DMS79 treated with DMSO at 0.1 percent for 48 hours (cell line): ENCODE data around the gene GHDC.
"Not testable (repeated sequence)": the region's sequence is repeated elsewhere in the genome, so short reads cannot be mapped to it uniquely, and the experiment has no call there.

Experiments
- DNase-seq: peaks from one replicate; lab custom pipeline; 2025; lab: John Stamatoyannopoulos, UW

The GHDC gene

GRCh38 chr17:42193969-42194899, at the start of gene GHDC:
TSS of gene GHDC (minus strand) at chr17:42194494. CDS start at chr17:42193581, 913 bp downstream.
- DNase-seq: peak; percentile 86

- DNase-seq: no peak
Measured at GRCh38 chr17:42243493-42243982, 49.2 kb upstream of the GHDC start.

GRCh38 chr17:42241871-42242270, 47.6 kb upstream of the GHDC start:
- no peak for DNase-seq

GRCh38 chr17:42240863-42241262, 46.6 kb upstream of the GHDC start:
- DNase-seq: not testable (repeated sequence)

GRCh38 chr17:42240201-42240600, 45.9 kb upstream of the GHDC start:
- DNase-seq: no peak

- not testable (repeated sequence) for DNase-seq
Measured at GRCh38 chr17:42239576-42239975, 45.3 kb upstream of the GHDC start.

GRCh38 chr17:42236760-42237159, 42.5 kb upstream of the GHDC start:
- DNase-seq: no peak

GRCh38 chr17:42233994-42234393, 39.7 kb upstream of the GHDC start:
- no peak for DNase-seq

- no peak for DNase-seq
Measured at GRCh38 chr17:42233156-42233555, 38.9 kb upstream of the GHDC start.

GRCh38 chr17:42230225-42230624, 35.9 kb upstream of the GHDC start:
- DNase-seq: no peak

- DNase-seq: no peak
Measured at GRCh38 chr17:42227849-42228700, 33.8 kb upstream of the GHDC start.

GRCh38 chr17:42225646-42226045, 31.4 kb upstream of the GHDC start:
- no peak for DNase-seq

GRCh38 chr17:42224651-42225050, 30.4 kb upstream of the GHDC start:
- DNase-seq: no peak

- DNase-seq: no peak
Measured at GRCh38 chr17:42221886-42222745, 27.8 kb upstream of the GHDC start.

- not testable (repeated sequence) for DNase-seq
Measured at GRCh38 chr17:42219280-42219679, 25.0 kb upstream of the GHDC start.

GRCh38 chr17:42214156-42214555, 19.9 kb upstream of the GHDC start:
- DNase-seq: no peak

GRCh38 chr17:42212382-42212781, 18.1 kb upstream of the GHDC start:
- DNase-seq: no peak

- DNase-seq: not testable (repeated sequence)
Measured at GRCh38 chr17:42211921-42212341, 17.6 kb upstream of the GHDC start.

- DNase-seq: no peak
Measured at GRCh38 chr17:42210046-42210445, 15.8 kb upstream of the GHDC start.

- not testable (repeated sequence) for DNase-seq
Measured at GRCh38 chr17:42206153-42206612, 11.9 kb upstream of the GHDC start.

- no peak for DNase-seq
Measured at GRCh38 chr17:42203354-42203753, 9.1 kb upstream of the GHDC start.
